Right renal cortex interstitium (tissue), 3 donors: ENCODE data around the gene ZNF624. TPM values are rescaled to one million over a fixed set of nuclear protein-coding genes. Genes with fewer than 3 reads are reported as not detected.
"Not testable (repeated sequence)": the region's sequence is repeated elsewhere in the genome, so short reads cannot be mapped to it uniquely, and the experiment has no call there.

Experiments
- DNase-seq, 3 donors: peaks; one replicate each; pipeline ENCODE4 v3.0.0-alpha.2; 2013; ENCODE audit warnings: low read depth in 3 of 3, low spot score in 2 of 3
- polyA plus RNA-seq, 3 donors: library from polyadenylated mRNA; unstranded; fragments of 120-200 nt; gene quantifications; one replicate each; pipeline ENCODE4 v1.2.1, GENCODE V29; 2013; ENCODE audit not compliant: insufficient read length in 3 of 3

ZNF624 gene
- polyA plus RNA-seq, result 10 to 100 TPM; 11.8 to 14.0 (median 13.0) TPM

DNA sequence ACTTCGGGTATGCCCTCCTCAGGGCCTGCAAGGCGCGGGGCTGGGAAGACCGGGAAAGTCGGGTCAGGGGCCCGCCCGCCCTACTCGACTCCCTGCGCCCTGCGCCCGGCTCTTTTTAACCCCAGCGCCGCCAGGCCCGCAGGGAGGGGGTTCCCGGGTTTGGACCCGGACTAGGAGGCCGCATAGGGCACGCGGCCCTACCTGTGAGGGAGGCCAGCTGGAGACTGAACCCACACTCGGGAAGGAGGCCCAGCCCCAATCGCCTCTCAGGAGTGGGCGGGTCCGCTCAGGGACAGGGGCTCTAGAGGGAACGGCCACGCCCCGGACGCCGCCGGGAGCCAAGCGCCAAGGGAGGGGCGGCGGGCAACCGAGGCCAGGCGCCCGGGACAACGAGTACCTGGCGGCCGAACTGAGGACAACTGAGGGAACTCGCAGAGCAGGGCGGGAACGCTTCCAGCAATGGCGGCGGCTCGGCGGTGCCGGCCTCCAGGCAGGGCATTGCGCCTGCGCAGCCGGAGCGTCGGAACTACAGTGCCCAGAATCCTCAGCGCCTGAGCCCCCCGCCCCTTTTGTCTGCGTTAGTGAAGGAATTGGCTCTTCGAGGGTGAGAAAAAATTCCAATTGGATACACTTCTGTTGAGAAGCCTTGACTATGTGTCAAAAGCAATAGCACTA, at the start of gene ZNF624:
Gene ZNF624 (minus strand): TSS at position 484 of the 675 bp plus-strand sequence.
- peak; percentile 83 to 90 (median 90) for DNase-seq

DNA sequence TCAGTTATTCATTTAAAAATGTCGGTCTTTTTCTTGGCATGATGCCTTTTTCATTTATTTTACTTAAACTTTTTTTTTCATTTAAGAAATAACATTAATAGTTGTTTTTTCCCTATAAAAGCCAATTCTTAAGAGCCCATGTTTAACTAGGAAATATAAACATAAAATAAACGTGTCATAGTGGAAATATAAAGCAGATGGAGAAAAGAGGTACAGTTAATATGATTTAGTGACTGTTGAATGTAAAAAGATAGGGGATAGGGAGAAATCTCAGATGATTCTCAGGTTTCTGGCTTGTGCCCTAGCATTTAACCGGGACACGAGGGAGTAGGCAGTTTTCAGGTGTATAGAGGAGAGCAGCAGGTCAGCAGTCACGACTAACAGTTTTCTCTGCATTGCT, 44.0 kb upstream of the ZNF624 start:
- DNase-seq, result not testable (repeated sequence)

DNA sequence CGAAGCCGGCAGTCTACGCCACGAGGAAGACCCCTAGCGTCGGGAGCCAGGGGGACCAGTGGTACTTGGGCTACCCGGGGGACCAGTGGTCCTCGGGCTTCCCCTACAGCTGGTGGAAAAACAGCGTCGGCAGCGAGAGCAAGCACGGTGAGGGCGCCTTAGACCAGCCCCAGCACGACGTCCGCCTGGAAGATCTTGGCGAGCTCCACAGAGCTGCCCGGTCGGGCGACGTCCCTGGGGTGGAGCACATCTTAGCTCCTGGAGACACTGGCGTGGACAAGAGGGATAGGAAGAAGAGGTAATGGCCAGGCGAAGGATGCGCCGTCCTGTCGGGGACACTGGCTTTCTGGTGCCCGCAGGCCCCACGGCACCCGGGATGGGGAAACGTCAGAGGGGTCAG, 36.8 kb upstream of the ZNF624 start:
- not testable (repeated sequence) for DNase-seq

DNA sequence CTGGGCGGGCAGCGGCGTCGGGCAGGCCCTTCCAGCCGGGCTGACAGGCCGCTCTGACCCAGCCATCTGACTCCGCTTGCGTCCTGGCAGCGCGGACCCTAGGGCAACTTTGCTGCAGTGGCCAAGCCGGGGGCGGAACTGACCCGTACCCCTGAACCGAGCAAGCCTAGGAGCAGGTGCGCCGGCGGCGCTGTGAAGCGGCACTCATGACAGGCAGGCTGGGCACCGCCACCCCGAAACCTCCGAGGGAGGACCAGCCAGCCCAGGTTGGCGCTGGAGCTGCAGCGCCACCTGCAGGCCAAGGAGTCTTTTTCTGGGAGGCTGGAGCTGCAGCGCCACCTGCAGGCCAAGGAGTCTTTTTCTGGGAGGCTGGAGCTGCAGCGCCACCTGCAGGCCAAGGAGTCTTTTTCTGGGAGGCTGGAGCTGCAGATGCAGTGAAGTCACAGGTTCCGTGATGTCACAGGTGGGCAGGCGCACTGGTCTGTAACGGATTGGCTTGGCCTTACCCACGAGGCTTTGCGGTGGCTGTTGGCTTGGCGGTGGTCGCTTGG, 36.2 kb upstream of the ZNF624 start, which contains the start of gene CCDC144A:
Gene CCDC144A (plus strand): TSS at position 511 of the 551 bp plus-strand sequence. CDS start 160 bp downstream, outside the sequence.
- DNase-seq, result not testable (repeated sequence)

DNA sequence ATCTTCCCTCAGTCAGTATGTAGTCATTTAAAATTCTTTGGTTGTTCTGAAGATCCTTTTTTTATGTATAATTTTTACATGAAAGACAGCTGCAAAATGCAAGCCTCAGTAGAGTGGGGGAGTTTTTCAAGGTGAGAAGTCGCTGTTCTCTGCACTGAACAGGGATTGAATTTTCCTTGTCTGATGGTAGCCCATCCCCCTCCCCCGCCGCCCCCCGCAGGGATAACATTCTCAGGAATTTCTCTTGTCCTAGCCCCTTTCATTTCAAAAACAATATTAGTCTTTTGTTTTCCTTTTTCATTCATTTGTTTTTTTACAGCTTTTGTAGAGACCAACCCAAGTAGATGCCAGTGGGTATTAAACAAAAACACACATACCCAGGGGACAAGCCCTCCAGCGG, 33.5 kb upstream of the ZNF624 start:
- not testable (repeated sequence) for DNase-seq

DNA sequence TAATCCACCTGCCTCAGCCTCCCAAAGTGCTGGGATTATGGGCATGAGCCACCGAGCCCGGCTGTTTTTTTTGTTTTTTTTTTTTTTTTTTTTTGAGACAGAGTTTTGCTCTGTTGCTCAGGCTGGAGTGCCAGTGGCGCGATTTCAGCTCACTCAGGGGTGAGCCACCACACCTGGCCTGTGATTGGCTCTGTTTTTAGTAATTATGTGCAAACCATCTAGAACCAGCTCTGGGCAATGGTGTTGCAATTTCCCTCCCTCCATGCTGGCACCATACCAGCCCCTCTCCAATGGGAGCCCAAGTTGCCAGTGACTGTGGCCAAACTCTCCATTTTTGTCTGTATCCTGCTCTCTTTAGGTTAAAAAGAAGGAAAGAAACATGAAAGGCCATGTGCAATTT, 32.4 kb upstream of the ZNF624 start:
- not testable (repeated sequence) for DNase-seq

DNA sequence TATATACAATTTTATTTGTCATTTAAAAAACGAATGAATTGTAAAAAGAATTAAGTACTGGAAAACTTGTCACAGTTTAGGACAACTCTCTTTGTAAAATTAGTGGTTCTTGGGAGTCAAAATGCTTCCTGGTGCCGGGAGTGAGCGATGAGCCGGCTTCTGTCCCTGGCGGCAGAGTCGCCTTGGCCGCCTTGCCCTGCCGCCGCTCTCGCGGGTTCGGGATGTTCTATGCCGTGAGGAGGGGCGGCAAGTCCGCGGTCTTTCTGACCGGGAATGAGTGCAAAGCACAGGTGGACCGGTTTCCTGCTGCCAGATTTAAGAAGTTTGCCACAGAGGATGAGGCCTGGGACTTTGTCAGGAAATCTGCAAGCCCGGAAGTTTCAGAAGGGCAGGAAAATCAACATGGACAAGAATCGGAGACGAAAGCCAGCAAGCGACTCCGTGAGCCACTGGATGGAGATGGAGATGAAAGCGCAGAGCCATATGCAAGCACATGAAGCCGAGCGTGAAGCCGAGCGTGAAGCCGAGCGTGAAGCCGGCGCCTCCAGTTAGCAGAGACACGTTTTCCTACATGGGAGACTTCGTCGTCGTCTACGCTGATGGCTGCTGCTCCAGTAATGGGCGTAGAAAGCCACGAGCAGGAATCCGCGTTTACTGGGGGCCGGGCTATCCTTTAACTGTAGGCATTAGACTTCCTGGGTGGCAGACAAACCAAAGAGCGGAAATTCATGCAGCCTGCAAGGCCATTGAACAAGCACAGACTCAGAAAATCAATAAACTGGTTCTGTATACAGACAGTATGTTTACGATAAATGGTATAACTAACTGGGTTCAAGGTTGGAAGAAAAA, 29.9 kb upstream of the ZNF624 start:
- not testable (repeated sequence) for DNase-seq

DNA sequence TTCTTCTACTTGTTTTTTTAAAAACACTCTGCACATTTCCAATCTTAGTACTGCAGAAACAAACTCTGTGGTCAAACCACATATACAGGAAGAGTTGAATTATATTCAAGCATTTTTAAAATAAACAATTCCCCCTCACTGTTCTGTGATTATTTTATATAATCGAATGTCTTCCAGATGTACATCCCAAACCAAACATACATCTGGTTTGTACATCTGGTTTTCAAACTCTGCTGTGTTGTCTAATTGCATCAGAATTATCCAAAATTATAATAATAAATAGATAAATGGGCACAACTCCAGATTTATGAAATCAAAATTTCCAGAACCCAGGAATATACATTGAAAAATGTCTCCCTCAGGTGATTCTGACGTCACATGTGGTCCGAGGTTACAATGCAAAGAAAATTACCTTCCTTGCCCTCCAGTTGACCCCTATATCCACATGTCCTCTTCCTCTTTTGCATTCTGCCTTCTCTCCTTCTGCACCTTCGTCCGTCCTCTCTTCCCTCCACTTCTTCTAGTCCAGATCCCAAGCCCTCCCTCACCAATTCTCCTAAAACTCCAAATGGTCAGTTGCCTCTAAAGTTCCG, 23.1 kb upstream of the ZNF624 start:
- no peak for DNase-seq

DNA sequence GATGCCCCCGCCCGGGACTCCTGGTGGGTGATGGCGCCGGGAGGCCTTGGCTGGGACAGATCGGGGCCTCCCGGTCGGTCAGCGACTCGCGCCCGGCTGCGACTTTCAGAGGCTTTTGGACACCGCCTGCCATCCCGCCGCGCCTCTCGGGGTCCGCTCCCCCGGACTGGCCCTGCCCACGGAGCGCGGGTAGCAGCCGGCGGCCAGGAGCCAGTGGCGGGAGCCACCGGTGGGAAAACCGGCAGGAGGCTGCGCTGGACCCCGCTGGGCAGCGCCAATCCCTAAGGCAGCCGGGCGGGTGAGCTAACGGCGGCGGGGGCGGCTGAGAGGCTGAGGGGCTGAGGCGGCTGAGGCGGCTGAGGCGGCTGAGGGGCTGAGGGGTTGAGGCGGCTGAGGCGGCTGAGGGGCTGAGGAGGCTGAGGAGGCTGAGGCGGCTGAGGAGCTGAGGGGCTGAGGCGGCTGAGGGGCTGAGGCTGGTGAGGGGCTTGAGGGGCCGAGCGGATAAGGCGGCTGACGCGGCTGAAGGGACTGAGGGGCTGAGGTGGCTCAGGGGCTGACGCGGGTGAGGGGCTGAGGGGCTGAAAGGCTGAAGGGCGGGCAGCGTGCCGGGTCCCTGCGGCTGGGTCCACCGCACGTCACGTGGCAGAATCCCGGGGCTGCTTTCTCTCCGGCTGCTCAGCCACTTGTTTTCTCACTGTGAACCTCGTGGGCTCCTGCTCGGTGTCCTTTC, 13.4 kb upstream of the ZNF624 start:
- DNase-seq, result not testable (repeated sequence)

DNA sequence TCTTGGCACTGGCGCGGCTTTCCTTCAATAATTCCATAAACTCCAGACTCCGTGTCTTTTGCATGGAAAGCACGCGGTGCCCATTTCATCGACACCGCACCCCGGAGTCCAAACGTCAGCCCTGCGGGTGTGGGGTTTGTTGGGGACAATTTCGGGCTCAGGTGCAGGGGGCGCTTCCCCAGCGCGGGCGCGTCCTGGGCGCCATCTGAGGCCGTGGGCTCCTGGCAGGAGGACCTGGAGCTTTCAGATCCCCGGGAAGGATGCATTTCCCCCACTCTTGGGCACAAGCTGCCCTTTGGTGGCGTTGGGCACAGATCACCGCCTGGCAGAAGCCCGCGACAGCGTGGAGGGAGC, 12.9 kb upstream of the ZNF624 start:
- not testable (repeated sequence) for DNase-seq

DNA sequence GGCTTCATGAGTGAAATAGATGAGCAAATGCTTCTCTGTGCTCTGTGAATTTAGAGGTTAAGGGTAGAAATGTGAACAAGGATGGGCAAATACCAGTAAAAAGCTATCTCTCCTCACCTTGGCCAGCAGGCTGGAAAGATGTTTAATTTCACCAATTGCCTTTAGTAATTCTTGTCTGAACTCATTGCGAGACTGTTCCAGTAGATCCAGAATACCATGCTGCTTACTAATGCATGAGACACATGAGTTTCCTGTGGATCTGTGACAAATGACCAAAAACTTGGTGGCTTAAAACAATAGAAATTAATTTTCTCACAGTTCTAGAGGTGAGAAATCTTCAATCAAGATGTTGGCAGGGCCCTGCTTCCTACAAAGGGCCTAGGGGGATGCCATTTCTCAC, 9.3 kb upstream of the ZNF624 start:
- no peak for DNase-seq

DNA sequence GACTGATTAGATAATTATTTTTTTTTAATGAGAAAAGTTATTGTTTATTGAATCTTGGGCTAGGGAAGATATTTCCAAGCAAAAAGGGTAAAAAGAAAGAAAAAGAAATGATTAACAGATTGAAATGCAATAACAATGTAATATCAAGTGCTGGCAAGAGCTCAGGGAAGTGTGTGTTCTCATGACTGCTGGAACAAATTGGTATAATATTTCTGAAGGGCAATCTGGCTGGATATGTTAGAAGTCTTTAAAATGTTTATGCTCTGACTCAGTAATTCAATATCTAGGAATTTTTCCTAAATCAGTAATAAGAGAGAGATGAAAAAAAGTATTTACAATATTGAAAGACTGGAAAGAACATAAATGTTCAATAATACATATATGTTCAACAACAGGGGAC, 7.6 kb upstream of the ZNF624 start:
- no peak for DNase-seq

DNA sequence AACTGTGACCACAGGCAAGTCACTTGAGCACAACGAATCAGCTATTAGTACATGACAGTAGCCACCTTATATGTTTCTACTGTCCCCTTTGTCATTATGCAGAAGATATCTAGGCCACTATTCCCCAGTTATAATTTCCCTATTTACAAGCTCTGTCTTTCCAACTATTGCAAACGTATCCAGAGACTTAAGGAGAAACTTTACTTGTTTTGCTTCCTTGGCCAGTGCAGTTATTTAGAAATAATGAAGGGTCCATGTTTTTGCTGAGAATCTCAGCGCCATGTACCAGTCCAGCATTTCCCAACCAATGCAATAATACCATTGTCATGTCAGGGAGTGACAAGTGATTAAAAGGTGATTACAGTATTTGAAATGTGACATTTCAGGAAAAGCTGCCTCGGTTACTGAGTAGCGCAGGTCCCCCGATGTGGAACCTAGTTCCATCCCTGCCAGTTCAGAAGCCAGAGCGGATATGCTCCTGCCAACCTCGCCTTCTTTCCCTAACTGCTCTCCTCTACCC, 743 bp downstream of the ZNF624 start:
- DNase-seq, result no peak

DNA sequence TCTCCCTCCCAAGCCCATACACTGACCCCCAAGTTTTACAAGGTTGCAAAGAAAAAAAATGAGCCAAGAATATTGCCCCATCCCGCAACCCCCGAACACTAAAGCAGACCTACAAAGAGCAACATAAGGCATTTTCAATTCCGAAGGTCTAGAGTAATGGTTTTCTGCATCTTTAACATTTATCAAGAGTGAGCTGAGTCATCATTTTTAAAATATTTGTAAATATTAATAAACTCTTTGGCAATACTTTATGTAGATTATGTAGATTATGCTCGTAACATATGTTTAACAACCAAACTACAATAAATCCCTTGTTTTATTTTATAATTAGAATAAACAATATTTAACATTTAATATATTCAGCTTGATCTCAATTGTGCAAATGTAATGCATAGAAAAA, 1.4 kb downstream of the ZNF624 start:
- no peak for DNase-seq

DNA sequence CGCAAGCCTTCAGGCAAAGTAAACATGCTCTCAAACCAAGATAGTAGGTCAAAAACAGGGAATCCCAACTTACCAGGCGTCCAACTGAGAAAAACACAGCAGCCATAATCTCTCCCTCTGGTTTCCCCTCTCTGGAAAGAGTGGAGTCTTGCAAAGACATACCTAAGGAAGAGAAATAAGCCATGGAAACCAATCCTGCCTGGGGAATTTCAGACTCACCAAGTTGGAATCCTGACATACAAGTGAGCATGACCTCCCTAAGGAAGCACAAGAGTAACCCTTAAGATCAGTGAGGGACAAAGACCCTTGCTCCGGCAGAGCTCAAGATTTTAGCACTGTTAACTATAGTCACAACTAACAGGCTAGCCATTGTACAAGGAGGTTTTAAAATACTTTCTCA, 4.1 kb downstream of the ZNF624 start:
- no peak for DNase-seq

DNA sequence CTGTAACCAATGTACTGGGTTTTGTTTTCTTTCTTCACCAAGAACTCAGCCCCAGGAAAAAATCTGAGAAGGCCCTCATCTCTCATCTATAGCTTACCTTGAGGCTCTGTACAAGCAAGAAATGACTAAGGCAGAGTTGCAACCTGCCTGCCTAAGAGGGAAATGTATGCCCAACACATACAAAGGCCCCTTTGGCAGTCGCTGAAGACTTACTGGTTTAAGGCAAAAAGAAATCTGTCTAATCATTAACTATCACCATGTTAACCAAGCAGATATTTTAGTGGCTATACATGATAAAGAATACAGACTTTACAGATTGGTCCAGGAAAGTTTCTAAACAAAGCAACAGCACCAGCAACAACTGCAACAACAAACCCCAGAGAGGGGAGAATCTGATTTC, 14.2 kb downstream of the ZNF624 start:
- DNase-seq, result no peak

DNA sequence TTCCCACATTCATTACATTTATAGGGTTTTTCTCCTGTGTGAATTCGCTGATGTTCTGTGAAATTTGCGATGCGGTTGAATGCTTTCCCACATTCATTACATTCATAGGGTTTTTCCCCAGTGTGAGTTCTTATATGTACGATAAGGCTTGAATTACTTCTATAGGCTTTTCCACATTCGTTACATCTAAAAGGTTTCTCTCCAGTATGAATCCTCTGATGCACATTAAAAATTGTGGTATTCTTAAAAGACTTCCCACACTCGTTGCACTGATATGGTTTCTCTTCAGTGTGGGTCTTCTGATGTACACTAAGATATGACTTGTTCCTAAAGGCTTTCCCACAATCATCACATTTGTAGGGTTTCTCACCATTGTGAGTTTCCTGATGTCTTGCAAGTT, 30.4 kb downstream of the ZNF624 start:
- no peak for DNase-seq

DNA sequence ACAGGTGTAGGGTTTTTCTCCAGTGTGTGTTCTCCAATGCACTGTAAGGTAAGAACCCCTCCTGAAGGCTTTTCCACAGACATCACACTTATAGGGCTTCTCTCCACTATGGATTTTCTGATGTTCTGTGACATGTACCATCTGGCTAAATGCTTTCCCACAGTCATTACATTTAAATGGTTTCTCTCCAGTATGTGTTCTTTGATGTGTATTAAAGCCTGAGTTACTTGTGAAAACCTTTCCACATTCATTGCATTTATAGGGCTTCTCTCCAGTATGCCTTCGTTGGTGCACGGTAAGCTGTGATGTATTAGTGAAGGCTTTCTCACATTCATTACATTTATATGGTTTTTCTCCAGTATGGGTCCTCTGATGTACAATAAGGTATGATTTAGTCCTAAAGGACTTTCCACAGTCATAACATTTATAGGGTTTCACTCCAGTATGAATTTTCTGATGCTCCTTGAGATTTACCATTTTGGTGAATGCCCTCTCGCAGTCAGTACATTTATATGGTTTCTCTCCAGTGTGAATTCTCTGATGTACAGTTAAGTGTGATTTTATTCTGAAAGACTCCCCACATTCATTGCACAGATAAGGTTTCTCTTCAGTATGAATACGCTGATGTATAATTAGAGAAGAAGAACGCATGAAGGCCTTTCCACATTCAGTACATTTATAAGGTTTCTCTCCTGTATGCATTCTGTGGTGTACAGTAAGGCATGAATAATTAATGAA, 30.9 kb downstream of the ZNF624 start:
- DNase-seq, result no peak

DNA sequence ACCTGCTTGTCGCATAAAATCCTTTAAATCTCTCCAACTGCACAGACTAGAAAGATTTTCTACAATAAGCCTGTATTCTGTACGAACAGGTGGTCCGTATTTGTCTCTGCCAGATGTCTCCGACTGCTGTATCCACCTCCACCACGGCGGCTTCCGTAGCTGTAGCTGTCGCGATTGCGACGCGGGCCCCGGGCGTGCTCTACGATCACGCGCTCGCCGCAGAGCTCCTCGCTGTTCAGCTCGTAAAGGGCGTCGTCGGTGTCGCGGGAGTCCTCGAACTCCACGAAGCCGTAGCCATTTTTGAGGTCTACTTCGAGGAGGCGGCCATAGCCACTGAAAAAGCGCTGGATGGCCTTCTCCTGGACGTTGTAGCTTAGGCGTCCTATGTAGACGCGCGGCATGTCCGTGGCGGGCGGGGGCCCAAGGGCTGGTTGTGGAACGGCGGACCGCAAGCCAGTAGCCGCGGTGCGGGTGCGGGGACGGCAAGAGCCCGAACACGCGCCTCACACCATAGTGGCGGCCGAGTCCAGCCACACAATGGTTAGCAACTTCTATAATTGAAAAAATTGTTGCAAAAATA, 36.1 kb downstream of the ZNF624 start:
- no peak for DNase-seq
